ENCODE measurements around the gene ASCL1. TPM values are rescaled to one million over a fixed set of nuclear protein-coding genes. Genes with fewer than 3 reads are reported as not detected.
A peak's percentile ranks its signal among the peaks of the same experiment; 100 is the strongest.

Gene ASCL1
- total and polyA plus RNA-seq, 2 of the 13 experiments (the other 11 are each of a cell fraction or from before 2014, with no cell fraction given): not detected

- no peak for TF ChIP-seq POLR2AphosphoS2 (IDR thresholded peaks at IDR 0.05; ENCODE audit: low read depth, low read length)
- no peak for TF ChIP-seq NFE2 (CRISPR knock-in tag; IDR thresholded peaks at IDR 0.05)
- no peak for TF ChIP-seq ZNF274 (CRISPR knock-in tag; IDR thresholded peaks at IDR 0.05)
- TF ChIP-seq ZNF546 (CRISPR knock-in tag; conservative IDR thresholded peaks at IDR 0.05): no peak
- no peak for TF ChIP-seq RFX1 (IDR thresholded peaks at IDR 0.05)
- TF ChIP-seq ZNF800 (CRISPR knock-in tag; IDR thresholded peaks at IDR 0.05): peak; percentile 85
- no peak for TF ChIP-seq ZFP62 (CRISPR knock-in tag; IDR thresholded peaks at IDR 0.05)
- 0 out of 2 replicates have a peak, but pooled peaks have one; percentile 34 for TF ChIP-seq DNMT1 (CRISPR knock-in tag; IDR thresholded peaks at IDR 0.05)
- TF ChIP-seq ZBTB43 (CRISPR knock-in tag; conservative IDR thresholded peaks at IDR 0.05): no peak
- no peak for TF ChIP-seq ZNF776 (CRISPR knock-in tag; IDR thresholded peaks at IDR 0.05)
- no peak for TF ChIP-seq SYNCRIP (IDR thresholded peaks at IDR 0.05; ENCODE audit: insufficient read depth, low read depth, low read length)
- no peak for TF ChIP-seq PLSCR1 (CRISPR knock-in tag; IDR thresholded peaks at IDR 0.05; ENCODE audit: borderline replicate concordance)
- no peak; the same call in 1 of the 2 replicates for TF ChIP-seq SAP130 (CRISPR knock-in tag; IDR thresholded peaks at IDR 0.05; ENCODE audit: low read depth)
- TF ChIP-seq REXO4 (CRISPR knock-in tag; IDR thresholded peaks at IDR 0.05; ENCODE audit: borderline replicate concordance): no peak
- TF ChIP-seq SSRP1 (CRISPR knock-in tag; IDR thresholded peaks at IDR 0.05): no peak
- TF ChIP-seq SMARCC2 (IDR thresholded peaks at IDR 0.05): no peak
- TF ChIP-seq NR2F1 (CRISPR knock-in tag; IDR thresholded peaks at IDR 0.05): no peak
- TF ChIP-seq, protein P1, sequence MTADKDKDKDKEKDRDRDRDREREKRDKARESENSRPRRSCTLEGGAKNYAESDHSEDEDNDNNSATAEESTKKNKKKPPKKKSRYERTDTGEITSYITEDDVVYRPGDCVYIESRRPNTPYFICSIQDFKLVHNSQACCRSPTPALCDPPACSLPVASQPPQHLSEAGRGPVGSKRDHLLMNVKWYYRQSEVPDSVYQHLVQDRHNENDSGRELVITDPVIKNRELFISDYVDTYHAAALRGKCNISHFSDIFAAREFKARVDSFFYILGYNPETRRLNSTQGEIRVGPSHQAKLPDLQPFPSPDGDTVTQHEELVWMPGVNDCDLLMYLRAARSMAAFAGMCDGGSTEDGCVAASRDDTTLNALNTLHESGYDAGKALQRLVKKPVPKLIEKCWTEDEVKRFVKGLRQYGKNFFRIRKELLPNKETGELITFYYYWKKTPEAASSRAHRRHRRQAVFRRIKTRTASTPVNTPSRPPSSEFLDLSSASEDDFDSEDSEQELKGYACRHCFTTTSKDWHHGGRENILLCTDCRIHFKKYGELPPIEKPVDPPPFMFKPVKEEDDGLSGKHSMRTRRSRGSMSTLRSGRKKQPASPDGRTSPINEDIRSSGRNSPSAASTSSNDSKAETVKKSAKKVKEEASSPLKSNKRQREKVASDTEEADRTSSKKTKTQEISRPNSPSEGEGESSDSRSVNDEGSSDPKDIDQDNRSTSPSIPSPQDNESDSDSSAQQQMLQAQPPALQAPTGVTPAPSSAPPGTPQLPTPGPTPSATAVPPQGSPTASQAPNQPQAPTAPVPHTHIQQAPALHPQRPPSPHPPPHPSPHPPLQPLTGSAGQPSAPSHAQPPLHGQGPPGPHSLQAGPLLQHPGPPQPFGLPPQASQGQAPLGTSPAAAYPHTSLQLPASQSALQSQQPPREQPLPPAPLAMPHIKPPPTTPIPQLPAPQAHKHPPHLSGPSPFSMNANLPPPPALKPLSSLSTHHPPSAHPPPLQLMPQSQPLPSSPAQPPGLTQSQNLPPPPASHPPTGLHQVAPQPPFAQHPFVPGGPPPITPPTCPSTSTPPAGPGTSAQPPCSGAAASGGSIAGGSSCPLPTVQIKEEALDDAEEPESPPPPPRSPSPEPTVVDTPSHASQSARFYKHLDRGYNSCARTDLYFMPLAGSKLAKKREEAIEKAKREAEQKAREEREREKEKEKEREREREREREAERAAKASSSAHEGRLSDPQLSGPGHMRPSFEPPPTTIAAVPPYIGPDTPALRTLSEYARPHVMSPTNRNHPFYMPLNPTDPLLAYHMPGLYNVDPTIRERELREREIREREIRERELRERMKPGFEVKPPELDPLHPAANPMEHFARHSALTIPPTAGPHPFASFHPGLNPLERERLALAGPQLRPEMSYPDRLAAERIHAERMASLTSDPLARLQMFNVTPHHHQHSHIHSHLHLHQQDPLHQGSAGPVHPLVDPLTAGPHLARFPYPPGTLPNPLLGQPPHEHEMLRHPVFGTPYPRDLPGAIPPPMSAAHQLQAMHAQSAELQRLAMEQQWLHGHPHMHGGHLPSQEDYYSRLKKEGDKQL (CRISPR knock-in tag; IDR thresholded peaks at IDR 0.05; ENCODE audit: low read depth): no peak
- TF ChIP-seq TGIF2 (CRISPR knock-in tag; IDR thresholded peaks at IDR 0.05): no peak
These were observed 7.1 kb upstream of the ASCL1 start (continued) for GRCh38 chr12:102950107-102950949.

Measured in HepG2 (cell line).